HEK293 (cell line): Measurements from ENCODE around the gene CEP85L.

Source experiments
- PBX3 ChIP-seq: sonication (generic); formaldehyde crosslinking; IDR thresholded peaks from 2 replicates; pipeline ENCODE4 v1.8.1; 2022; ENCODE audit warnings: mild to moderate bottlenecking, moderate library complexity, missing genetic modification reagents
- ZFP69B ChIP-seq: fragments of 450-650 bp; formaldehyde crosslinking; IDR thresholded peaks from 2 replicates; pipeline ENCODE4 v1.5.1; 2016; ENCODE audit warnings: missing biosample characterization, missing genetic modification characterization
- ZNF10 ChIP-seq: fragments of 450-650 bp; formaldehyde crosslinking; IDR thresholded peaks from 2 replicates; pipeline ENCODE4 v1.5.1; 2017; ENCODE audit warnings: missing biosample characterization, missing genetic modification characterization
- ZNF114 ChIP-seq: fragments of 450-650 bp; formaldehyde crosslinking; IDR thresholded peaks from 2 replicates; pipeline ENCODE4 v1.5.0; 2017; ENCODE audit warnings: missing biosample characterization, missing genetic modification characterization
- ZNF121 ChIP-seq: fragments of 450-650 bp; formaldehyde crosslinking; IDR thresholded peaks from 2 replicates; pipeline ENCODE4 v1.5.1; 2016; ENCODE audit warnings: missing biosample characterization, missing genetic modification characterization
- ZNF157 ChIP-seq: fragments of 450-650 bp; formaldehyde crosslinking; IDR thresholded peaks from 2 replicates; pipeline ENCODE4 v1.5.1; 2016; ENCODE audit warnings: missing biosample characterization, missing genetic modification characterization
- ZNF175 ChIP-seq: fragments of 450-650 bp; formaldehyde crosslinking; IDR thresholded peaks from 2 replicates; pipeline ENCODE4 v1.5.1; 2016; ENCODE audit warnings: missing biosample characterization, missing genetic modification characterization
- ZNF513 ChIP-seq: fragments of 450-650 bp; IDR thresholded peaks from 2 replicates; pipeline ENCODE4 v1.5.1; 2018; ENCODE audit warnings: missing biosample characterization, missing genetic modification characterization
- ZNF600 ChIP-seq: fragments of 450-650 bp; formaldehyde crosslinking; IDR thresholded peaks from 2 replicates; pipeline ENCODE4 v1.5.1; 2016; ENCODE audit warnings: missing biosample characterization, missing genetic modification characterization
- ZNF621 ChIP-seq: fragments of 450-650 bp; formaldehyde crosslinking; IDR thresholded peaks from 2 replicates; pipeline ENCODE4 v1.5.1; 2017; ENCODE audit warnings: missing biosample characterization, missing genetic modification characterization
- ZNF626 ChIP-seq: fragments of 450-650 bp; sonication (Bioruptor Pico); formaldehyde crosslinking; IDR thresholded peaks from 2 replicates; pipeline ENCODE4 v1.5.1; 2018; ENCODE audit warnings: missing biosample characterization, missing genetic modification characterization, inconsistent platforms
- ZNF629 ChIP-seq: fragments of 450-650 bp; formaldehyde crosslinking; IDR thresholded peaks from 2 replicates; pipeline ENCODE4 v1.5.1; 2017; ENCODE audit warnings: missing biosample characterization, missing genetic modification characterization
- ZNF670 ChIP-seq: fragments of 450-650 bp; formaldehyde crosslinking; IDR thresholded peaks from 2 replicates; pipeline ENCODE4 v1.5.1; 2016; ENCODE audit warnings: missing biosample characterization, missing genetic modification characterization, low read depth
- ZNF785 ChIP-seq: fragments of 450-650 bp; formaldehyde crosslinking; IDR thresholded peaks from 2 replicates; pipeline ENCODE4 v1.5.1; 2016; ENCODE audit warnings: missing biosample characterization, missing genetic modification characterization
- TF ChIP-seq, protein P1 (sequence below): fragments of 450-650 bp; formaldehyde crosslinking; IDR thresholded peaks from 2 replicates; pipeline ENCODE4 v1.5.1; 2016; ENCODE audit warnings: missing biosample characterization, missing genetic modification characterization
- TF ChIP-seq, protein P2 (sequence below): fragments of 450-650 bp; formaldehyde crosslinking; IDR thresholded peaks from 2 replicates; pipeline ENCODE4 v1.5.1; 2016; ENCODE audit warnings: missing biosample characterization, missing genetic modification characterization, borderline replicate concordance
- TF ChIP-seq, protein P3 (sequence below): fragments of 450-650 bp; formaldehyde crosslinking; IDR thresholded peaks from 2 replicates; pipeline ENCODE4 v1.5.1; 2017; ENCODE audit warnings: missing biosample characterization, missing genetic modification characterization
- TF ChIP-seq, protein P4 (sequence below): fragments of 450-650 bp; formaldehyde crosslinking; IDR thresholded peaks from 2 replicates; pipeline ENCODE4 v1.5.1; 2016; ENCODE audit warnings: missing biosample characterization, missing genetic modification characterization, borderline replicate concordance
- TF ChIP-seq, protein P5 (sequence below): fragments of 450-650 bp; formaldehyde crosslinking; IDR thresholded peaks from 2 replicates; pipeline ENCODE4 v1.5.1; 2017; ENCODE audit warnings: missing biosample characterization, mild to moderate bottlenecking, missing genetic modification characterization, moderate library complexity
- TF ChIP-seq, protein P6 (sequence below): fragments of 450-650 bp; formaldehyde crosslinking; IDR thresholded peaks from 2 replicates; pipeline ENCODE4 v1.5.1; 2017; ENCODE audit warnings: missing biosample characterization, missing genetic modification characterization

Gene CEP85L

DNA sequence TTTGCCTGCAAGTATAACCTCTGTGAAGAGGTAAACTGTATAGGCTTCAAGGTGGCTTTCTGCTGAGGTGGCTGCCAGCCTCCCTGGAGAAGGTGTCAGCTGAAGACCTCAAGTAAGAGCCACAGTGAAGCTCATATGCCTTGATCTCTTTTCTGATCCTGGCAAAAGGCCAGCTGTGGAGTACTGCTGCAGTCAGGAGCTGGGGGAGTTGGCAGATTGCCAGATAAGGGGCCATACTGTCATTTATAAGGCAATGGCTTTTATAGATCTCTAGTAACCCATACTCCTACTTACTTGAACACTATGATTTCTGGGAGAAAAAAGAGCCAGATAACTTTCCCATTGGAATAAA is 8.8 kb upstream of the CEP85L start (continued):
- TF ChIP-seq, protein P1, sequence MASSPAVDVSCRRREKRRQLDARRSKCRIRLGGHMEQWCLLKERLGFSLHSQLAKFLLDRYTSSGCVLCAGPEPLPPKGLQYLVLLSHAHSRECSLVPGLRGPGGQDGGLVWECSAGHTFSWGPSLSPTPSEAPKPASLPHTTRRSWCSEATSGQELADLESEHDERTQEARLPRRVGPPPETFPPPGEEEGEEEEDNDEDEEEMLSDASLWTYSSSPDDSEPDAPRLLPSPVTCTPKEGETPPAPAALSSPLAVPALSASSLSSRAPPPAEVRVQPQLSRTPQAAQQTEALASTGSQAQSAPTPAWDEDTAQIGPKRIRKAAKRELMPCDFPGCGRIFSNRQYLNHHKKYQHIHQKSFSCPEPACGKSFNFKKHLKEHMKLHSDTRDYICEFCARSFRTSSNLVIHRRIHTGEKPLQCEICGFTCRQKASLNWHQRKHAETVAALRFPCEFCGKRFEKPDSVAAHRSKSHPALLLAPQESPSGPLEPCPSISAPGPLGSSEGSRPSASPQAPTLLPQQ (tag by site-specific recombination): peak; percentile 61; the same call in 1 of the 2 replicates
- TF ChIP-seq, protein P2, sequence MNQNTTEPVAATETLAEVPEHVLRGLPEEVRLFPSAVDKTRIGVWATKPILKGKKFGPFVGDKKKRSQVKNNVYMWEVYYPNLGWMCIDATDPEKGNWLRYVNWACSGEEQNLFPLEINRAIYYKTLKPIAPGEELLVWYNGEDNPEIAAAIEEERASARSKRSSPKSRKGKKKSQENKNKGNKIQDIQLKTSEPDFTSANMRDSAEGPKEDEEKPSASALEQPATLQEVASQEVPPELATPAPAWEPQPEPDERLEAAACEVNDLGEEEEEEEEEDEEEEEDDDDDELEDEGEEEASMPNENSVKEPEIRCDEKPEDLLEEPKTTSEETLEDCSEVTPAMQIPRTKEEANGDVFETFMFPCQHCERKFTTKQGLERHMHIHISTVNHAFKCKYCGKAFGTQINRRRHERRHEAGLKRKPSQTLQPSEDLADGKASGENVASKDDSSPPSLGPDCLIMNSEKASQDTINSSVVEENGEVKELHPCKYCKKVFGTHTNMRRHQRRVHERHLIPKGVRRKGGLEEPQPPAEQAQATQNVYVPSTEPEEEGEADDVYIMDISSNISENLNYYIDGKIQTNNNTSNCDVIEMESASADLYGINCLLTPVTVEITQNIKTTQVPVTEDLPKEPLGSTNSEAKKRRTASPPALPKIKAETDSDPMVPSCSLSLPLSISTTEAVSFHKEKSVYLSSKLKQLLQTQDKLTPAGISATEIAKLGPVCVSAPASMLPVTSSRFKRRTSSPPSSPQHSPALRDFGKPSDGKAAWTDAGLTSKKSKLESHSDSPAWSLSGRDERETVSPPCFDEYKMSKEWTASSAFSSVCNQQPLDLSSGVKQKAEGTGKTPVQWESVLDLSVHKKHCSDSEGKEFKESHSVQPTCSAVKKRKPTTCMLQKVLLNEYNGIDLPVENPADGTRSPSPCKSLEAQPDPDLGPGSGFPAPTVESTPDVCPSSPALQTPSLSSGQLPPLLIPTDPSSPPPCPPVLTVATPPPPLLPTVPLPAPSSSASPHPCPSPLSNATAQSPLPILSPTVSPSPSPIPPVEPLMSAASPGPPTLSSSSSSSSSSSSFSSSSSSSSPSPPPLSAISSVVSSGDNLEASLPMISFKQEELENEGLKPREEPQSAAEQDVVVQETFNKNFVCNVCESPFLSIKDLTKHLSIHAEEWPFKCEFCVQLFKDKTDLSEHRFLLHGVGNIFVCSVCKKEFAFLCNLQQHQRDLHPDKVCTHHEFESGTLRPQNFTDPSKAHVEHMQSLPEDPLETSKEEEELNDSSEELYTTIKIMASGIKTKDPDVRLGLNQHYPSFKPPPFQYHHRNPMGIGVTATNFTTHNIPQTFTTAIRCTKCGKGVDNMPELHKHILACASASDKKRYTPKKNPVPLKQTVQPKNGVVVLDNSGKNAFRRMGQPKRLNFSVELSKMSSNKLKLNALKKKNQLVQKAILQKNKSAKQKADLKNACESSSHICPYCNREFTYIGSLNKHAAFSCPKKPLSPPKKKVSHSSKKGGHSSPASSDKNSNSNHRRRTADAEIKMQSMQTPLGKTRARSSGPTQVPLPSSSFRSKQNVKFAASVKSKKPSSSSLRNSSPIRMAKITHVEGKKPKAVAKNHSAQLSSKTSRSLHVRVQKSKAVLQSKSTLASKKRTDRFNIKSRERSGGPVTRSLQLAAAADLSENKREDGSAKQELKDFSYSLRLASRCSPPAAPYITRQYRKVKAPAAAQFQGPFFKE (tag by site-specific recombination): no peak
- TF ChIP-seq, protein P3, sequence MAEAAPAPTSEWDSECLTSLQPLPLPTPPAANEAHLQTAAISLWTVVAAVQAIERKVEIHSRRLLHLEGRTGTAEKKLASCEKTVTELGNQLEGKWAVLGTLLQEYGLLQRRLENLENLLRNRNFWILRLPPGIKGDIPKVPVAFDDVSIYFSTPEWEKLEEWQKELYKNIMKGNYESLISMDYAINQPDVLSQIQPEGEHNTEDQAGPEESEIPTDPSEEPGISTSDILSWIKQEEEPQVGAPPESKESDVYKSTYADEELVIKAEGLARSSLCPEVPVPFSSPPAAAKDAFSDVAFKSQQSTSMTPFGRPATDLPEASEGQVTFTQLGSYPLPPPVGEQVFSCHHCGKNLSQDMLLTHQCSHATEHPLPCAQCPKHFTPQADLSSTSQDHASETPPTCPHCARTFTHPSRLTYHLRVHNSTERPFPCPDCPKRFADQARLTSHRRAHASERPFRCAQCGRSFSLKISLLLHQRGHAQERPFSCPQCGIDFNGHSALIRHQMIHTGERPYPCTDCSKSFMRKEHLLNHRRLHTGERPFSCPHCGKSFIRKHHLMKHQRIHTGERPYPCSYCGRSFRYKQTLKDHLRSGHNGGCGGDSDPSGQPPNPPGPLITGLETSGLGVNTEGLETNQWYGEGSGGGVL (tag by site-specific recombination): peak; percentile 40
- TF ChIP-seq ZNF10 (tag by site-specific recombination) (no peak), ZFP69B (no peak), ZNF670 (no peak), ZNF626 (peak; percentile 92), ZNF600 (no peak), ZNF621 (tag by site-specific recombination) (no peak), ZNF513 (0 out of 2 replicates have a peak, but pooled peaks have one; percentile 58), PBX3 (no peak), ZNF121 (tag by site-specific recombination) (no peak), ZNF114 (no peak), ZNF629 (tag by site-specific recombination) (no peak), ZNF175 (tag by site-specific recombination) (no peak), ZNF785 (no peak), ZNF157 (tag by site-specific recombination) (no peak)
- TF ChIP-seq, protein P4, sequence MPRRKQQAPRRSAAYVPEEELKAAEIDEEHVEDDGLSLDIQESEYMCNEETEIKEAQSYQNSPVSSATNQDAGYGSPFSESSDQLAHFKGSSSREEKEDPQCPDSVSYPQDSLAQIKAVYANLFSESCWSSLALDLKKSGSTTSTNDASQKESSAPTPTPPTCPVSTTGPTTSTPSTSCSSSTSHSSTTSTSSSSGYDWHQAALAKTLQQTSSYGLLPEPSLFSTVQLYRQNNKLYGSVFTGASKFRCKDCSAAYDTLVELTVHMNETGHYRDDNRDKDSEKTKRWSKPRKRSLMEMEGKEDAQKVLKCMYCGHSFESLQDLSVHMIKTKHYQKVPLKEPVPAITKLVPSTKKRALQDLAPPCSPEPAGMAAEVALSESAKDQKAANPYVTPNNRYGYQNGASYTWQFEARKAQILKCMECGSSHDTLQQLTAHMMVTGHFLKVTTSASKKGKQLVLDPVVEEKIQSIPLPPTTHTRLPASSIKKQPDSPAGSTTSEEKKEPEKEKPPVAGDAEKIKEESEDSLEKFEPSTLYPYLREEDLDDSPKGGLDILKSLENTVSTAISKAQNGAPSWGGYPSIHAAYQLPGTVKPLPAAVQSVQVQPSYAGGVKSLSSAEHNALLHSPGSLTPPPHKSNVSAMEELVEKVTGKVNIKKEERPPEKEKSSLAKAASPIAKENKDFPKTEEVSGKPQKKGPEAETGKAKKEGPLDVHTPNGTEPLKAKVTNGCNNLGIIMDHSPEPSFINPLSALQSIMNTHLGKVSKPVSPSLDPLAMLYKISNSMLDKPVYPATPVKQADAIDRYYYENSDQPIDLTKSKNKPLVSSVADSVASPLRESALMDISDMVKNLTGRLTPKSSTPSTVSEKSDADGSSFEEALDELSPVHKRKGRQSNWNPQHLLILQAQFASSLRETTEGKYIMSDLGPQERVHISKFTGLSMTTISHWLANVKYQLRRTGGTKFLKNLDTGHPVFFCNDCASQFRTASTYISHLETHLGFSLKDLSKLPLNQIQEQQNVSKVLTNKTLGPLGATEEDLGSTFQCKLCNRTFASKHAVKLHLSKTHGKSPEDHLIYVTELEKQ (tag by site-specific recombination): no peak
- TF ChIP-seq, protein P5, sequence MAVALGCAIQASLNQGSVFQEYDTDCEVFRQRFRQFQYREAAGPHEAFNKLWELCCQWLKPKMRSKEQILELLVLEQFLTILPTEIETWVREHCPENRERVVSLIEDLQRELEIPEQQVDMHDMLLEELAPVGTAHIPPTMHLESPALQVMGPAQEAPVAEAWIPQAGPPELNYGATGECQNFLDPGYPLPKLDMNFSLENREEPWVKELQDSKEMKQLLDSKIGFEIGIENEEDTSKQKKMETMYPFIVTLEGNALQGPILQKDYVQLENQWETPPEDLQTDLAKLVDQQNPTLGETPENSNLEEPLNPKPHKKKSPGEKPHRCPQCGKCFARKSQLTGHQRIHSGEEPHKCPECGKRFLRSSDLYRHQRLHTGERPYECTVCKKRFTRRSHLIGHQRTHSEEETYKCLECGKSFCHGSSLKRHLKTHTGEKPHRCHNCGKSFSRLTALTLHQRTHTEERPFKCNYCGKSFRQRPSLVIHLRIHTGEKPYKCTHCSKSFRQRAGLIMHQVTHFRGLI (tag by site-specific recombination): peak; percentile 21; the same call in 1 of the 2 replicates
- TF ChIP-seq, protein P6, sequence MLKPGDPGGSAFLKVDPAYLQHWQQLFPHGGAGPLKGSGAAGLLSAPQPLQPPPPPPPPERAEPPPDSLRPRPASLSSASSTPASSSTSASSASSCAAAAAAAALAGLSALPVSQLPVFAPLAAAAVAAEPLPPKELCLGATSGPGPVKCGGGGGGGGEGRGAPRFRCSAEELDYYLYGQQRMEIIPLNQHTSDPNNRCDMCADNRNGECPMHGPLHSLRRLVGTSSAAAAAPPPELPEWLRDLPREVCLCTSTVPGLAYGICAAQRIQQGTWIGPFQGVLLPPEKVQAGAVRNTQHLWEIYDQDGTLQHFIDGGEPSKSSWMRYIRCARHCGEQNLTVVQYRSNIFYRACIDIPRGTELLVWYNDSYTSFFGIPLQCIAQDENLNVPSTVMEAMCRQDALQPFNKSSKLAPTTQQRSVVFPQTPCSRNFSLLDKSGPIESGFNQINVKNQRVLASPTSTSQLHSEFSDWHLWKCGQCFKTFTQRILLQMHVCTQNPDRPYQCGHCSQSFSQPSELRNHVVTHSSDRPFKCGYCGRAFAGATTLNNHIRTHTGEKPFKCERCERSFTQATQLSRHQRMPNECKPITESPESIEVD: peak; percentile 38; the same call in 1 of the 2 replicates
